Suprapubic skin (tissue), 4 donors: ENCODE results near the gene ISG20L2. TPM values are rescaled to one million over a fixed set of nuclear protein-coding genes. Genes with fewer than 3 reads are reported as not detected.

Experiments
- DNase-seq, 2 donors: peaks; one replicate each; pipeline ENCODE4 v3.0.0-alpha.2; 2019; ENCODE audit warnings: low spot score in 2 of 2
- H3K27ac ChIP-seq: fragments of 200-600 bp; sonication (generic); one replicate; pipeline ENCODE4 v1.5.1; 2019
- H3K27me3 ChIP-seq: fragments of 200-600 bp; sonication (generic); one replicate; pipeline ENCODE4 v1.5.1; 2019
- H3K36me3 ChIP-seq: fragments of 200-600 bp; sonication (generic); one replicate; pipeline ENCODE4 v1.5.1; 2019
- H3K4me1 ChIP-seq: fragments of 200-600 bp; sonication (generic); one replicate; pipeline ENCODE4 v1.5.1; 2019
- H3K4me3 ChIP-seq: fragments of 200-600 bp; sonication (generic); one replicate; pipeline ENCODE4 v1.5.1; 2019; ENCODE audit warnings: mild to moderate bottlenecking
- H3K9me3 ChIP-seq: fragments of 200-600 bp; sonication (generic); one replicate; pipeline ENCODE4 v1.5.1; 2019
- CTCF ChIP-seq, 2 donors: fragments of 200-600 bp in 1 of 2; fragments of 450-650 bp in 1 of 2; sonication (generic) in 1 of 2; IDR thresholded peaks; one replicate each; pipeline ENCODE4 v1.5.1; 2016 to 2019; ENCODE audit warnings: antibody characterized with exemption in 2 of 2, mild to moderate bottlenecking in 1 of 2, moderate library complexity in 1 of 2
- EP300 ChIP-seq: sonication (generic); formaldehyde crosslinking; IDR thresholded peaks from one replicate; pipeline ENCODE4 v1.6.1; 2017; ENCODE audit warnings: antibody characterized with exemption
- POLR2A ChIP-seq, 2 donors: fragments of 450-650 bp; IDR thresholded peaks; one replicate each; pipeline ENCODE4 v1.6.1; 2017; ENCODE audit warnings: antibody characterized with exemption in 2 of 2, mild to moderate bottlenecking in 2 of 2, moderate library complexity in 2 of 2
- POLR2AphosphoS5 ChIP-seq, 3 donors: sonication (generic); formaldehyde crosslinking; IDR thresholded peaks; one replicate each; pipeline ENCODE4 v1.6.1; 2017; ENCODE audit warnings: antibody characterized with exemption in 3 of 3
- WGBS: methylation state at CpG from one replicate; pipeline ENCODE4 v1.1.5; 2018; 5-methylcytosine and 5-hydroxymethylcytosine counted together
- total RNA-seq, 4 donors: library from RNA; depleted of rRNA; stranded (reverse); fragments of >200 nt; gene quantifications; one replicate each; pipeline ENCODE4 v1.1.0, GENCODE V29; 2016

ISG20L2 gene
- total RNA-seq, 4 donors from 2014 or later: 33.8 to 59.6 (median 38.9) TPM

GRCh38 chr1:156675210-156676113 is 53.1 kb downstream of the ISG20L2 start:
- H3K4me3 ChIP-seq: peak overlapping the region; percentile 51
- H3K9me3 ChIP-seq: no peaks in the 10 kb centered on the region
- no peak overlapping the region for H3K27ac ChIP-seq
- peaks cover 30% of the 10 kb centered on the region for H3K27me3 ChIP-seq
- 63% methylated on average over 13 of the region's 18 CpGs for whole genome bisulfite sequencing
- DNase-seq: no peak
- H3K36me3 ChIP-seq: no peaks in the 10 kb centered on the region
- H3K4me1 ChIP-seq: peaks cover 21% of the 10 kb centered on the region
- TF ChIP-seq POLR2A (IDR thresholded peaks at IDR 0.05): no peak
- TF ChIP-seq CTCF (IDR thresholded peaks at IDR 0.05): no peak
- TF ChIP-seq POLR2AphosphoS5 (IDR thresholded peaks at IDR 0.05): no peak
- no peak for TF ChIP-seq EP300

GRCh38 chr1:156673387-156674121 is 55.0 kb downstream of the ISG20L2 start:
- Histone ChIP-seq H3K27ac (no peak overlapping the region), H3K9me3 (no peaks in the 10 kb centered on the region), H3K36me3 (no peaks in the 10 kb centered on the region), H3K4me1 (peaks cover 30% of the 10 kb centered on the region), H3K4me3 (peak overlapping the region; percentile 51), H3K27me3 (peaks cover 19% of the 10 kb centered on the region)
- no peak for DNase-seq
- WGBS: 65% methylated on average over 6 of the region's 8 CpGs
- TF ChIP-seq POLR2AphosphoS5 (IDR thresholded peaks at IDR 0.05) (no peak), CTCF (IDR thresholded peaks at IDR 0.05) (no peak), EP300 (no peak), POLR2A (IDR thresholded peaks at IDR 0.05) (no peak)

Other genes starting within 250 kb of the ISG20L2 start
- 10 to 100 TPM; 61.7 to 73.5 (median 67.1) TPM for gene MEF2D, start 228.0 kb downstream of the ISG20L2 start, total RNA-seq
- 1 to 10 TPM; 2.2 to 5.7 (median 4.5) TPM for gene IQGAP3, start 156.2 kb downstream of the ISG20L2 start, total RNA-seq
- not detected for gene TTC24, start 149.0 kb downstream of the ISG20L2 start, total RNA-seq
- 10 to 100 TPM; 42.7 to 80.8 (median 63.3) TPM for gene NAXE, start 137.0 kb downstream of the ISG20L2 start, total RNA-seq
- 10 to 100 TPM; 15.9 to 25.1 (median 20.5) TPM for gene GPATCH4, start 127.3 kb downstream of the ISG20L2 start, total RNA-seq
- 1 to 10 TPM in 2 of 4 donors, not detected in 2; 1.0 to 2.9 TPM for gene HAPLN2, start 109.4 kb downstream of the ISG20L2 start, total RNA-seq
- gene BCAN, start 86.6 kb downstream of the ISG20L2 start, total RNA-seq: 10 to 100 TPM; 17.8 to 41.2 (median 29.4) TPM
- gene NES, start 51.4 kb downstream of the ISG20L2 start, total RNA-seq: 1 to 10 TPM; 1.9 to 7.4 (median 4.8) TPM
- gene CRABP2, start 23.2 kb downstream of the ISG20L2 start, total RNA-seq: 10 to 100 TPM; 38.4 to 98.0 (median 68.2) TPM
- 10 to 100 TPM; 20.7 to 40.3 (median 34.2) TPM for gene METTL25B, start 297 bp downstream of the ISG20L2 start, total RNA-seq
- gene MRPL24, start 12.3 kb upstream of the ISG20L2 start, total RNA-seq: 10 to 100 TPM; 33.6 to 66.6 (median 55.0) TPM
- 100 to 1,000 TPM; 178 to 250 (median 210) TPM for gene HDGF, start 22.9 kb upstream of the ISG20L2 start, total RNA-seq
- gene PRCC, start 38.8 kb upstream of the ISG20L2 start, total RNA-seq: 10 to 100 TPM; 39.1 to 50.1 (median 43.3) TPM
- gene SH2D2A, start 88.1 kb upstream of the ISG20L2 start, total RNA-seq: under 1 TPM in 2 of 4 donors, not detected in 2; 0.29 to 0.48 TPM
- gene INSRR, start 130.4 kb upstream of the ISG20L2 start, total RNA-seq: not detected
- under 1 TPM in 1 of 4 donors, not detected in 3; 0.32 TPM for gene NTRK1, start 132.1 kb upstream of the ISG20L2 start, total RNA-seq
- 1 to 10 TPM; 2.4 to 5.7 (median 3.8) TPM for gene PEAR1, start 165.0 kb upstream of the ISG20L2 start, total RNA-seq
- gene LRRC71, start 191.9 kb upstream of the ISG20L2 start, total RNA-seq: not detected